ENCODE results near the gene PPM1A.

PPM1A gene

GRCh38 chr14:60214415-60215126 lies 34.5 kb upstream of the PPM1A start:
- TF ChIP-seq CTCF (IDR thresholded peaks at IDR 0.05; ENCODE audit: low read depth, low read length), result no peak
- H3K27me3 ChIP-seq, result no peaks in the 10 kb centered on the region
- H3K4me1 ChIP-seq, result no peaks in the 10 kb centered on the region; the same call in 1 of the 2 replicates
- no peaks in the 10 kb centered on the region for H3K9me3 ChIP-seq
- DNase-seq, result no peak
- no peak overlapping the region for H3K4me3 ChIP-seq (ENCODE audit: low read depth, low read length)
- no peaks in the 10 kb centered on the region for H3K36me3 ChIP-seq

- peak; percentile 15 for DNase-seq
- no peak overlapping the region for H3K4me3 ChIP-seq (ENCODE audit: low read depth, low read length)
- H3K27me3 ChIP-seq, result no peaks in the 10 kb centered on the region
- H3K36me3 ChIP-seq, result no peaks in the 10 kb centered on the region
- H3K9me3 ChIP-seq, result no peaks in the 10 kb centered on the region
- no peak for TF ChIP-seq CTCF (IDR thresholded peaks at IDR 0.05; ENCODE audit: low read depth, low read length)
- H3K4me1 ChIP-seq, result no peaks in the 10 kb centered on the region; the same call in 1 of the 2 replicates
Observed at GRCh38 chr14:60215127-60215444, 33.9 kb upstream of the PPM1A start.

DNA sequence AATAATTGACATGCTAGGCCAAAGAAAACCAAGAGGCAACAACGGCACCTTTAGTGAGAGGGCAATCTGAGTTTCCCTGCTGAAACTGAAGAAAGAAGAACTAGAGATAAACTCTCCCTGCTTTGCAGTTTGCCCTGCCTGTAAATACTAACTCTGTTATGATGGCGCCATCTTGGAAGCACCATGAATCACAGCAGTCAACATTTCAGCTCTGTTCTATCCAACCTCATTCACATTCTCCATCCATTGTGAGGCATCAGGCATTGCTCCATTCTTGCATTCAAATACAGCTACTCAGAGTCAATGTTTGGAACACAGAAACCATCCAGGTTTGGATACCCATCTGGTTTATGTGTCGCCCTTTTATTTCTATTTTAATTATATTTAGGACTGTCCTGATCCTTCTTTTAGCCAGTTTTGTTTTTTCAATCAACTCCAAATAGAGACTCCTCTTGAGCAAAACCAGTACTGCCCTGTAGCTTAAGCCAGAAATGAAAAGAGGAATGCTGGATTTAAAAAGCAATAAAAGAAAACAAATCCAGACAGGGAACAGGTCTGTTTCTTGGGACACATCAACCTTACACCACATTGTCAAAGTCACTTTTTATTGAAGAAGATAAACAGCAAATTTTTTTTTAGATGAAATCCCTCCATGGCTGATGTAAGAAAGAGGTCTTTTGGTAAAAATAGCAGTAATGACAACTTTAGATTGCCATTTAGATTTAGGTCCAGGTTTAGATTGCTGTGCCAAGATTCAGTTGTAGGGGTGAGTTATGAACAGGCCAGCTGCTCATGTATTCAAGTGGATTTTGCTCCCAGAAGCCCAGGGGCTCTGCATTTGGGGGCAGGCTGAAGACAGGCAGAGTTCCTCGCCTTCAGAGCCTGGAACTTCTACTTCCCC lies 33.3 kb upstream of the PPM1A start:
- no peak for DNase-seq
- Histone ChIP-seq H3K36me3 (no peaks in the 10 kb centered on the region), H3K4me1 (no peaks in the 10 kb centered on the region; the same call in 1 of the 2 replicates), H3K4me3 (ENCODE audit: low read depth, low read length) (no peak overlapping the region), H3K9me3 (no peaks in the 10 kb centered on the region), H3K27me3 (no peaks in the 10 kb centered on the region)
- no peak for TF ChIP-seq CTCF (IDR thresholded peaks at IDR 0.05; ENCODE audit: low read depth, low read length)

DNA sequence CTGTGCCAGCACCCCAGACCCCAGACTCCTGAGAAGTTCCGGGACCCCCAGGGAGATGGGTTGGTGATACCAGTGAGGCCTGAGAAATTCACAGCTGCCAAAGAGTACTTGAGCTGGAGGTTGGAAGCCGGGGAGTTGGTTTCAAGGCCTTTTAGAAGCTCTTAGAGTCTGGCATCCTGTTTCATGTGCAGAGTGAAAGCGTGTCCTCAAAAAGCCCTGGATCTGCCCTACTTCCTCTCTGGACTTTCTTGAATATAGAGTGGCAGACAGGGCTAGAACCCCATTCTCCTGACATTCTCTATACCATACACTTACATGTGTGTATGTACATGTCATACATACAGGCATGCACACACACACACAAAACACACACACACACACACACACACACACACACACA lies 31.3 kb upstream of the PPM1A start:
- no peaks in the 10 kb centered on the region for H3K36me3 ChIP-seq
- no peak for TF ChIP-seq CTCF (IDR thresholded peaks at IDR 0.05; ENCODE audit: low read depth, low read length)
- H3K4me1 ChIP-seq, result no peaks in the 10 kb centered on the region; the same call in 1 of the 2 replicates
- no peaks in the 10 kb centered on the region for H3K27me3 ChIP-seq
- no peak for DNase-seq
- H3K9me3 ChIP-seq, result no peaks in the 10 kb centered on the region
- H3K4me3 ChIP-seq (ENCODE audit: low read depth, low read length), result no peak overlapping the region

DNA sequence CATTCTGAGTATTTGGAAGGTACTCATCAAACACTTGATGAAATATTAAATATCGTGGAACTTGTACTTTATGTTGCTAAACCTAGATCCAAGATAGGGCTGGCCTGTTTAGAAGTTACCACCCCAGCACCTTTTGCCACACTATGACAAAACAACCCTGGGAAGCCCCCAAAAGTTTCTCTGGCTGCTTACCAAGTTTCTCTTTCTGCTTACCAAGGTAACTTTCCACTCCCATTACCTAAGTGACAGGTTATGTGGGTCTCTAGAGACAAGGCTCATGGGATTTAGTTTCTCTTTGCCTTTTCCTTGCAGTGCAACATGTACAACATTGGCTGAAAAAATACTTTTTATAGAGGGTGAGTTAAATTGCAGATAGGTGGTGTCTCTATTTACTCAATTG lies 28.9 kb upstream of the PPM1A start:
- DNase-seq, result no peak
- Histone ChIP-seq H3K4me1 (no peaks in the 10 kb centered on the region; the same call in 1 of the 2 replicates), H3K9me3 (no peaks in the 10 kb centered on the region), H3K27me3 (no peaks in the 10 kb centered on the region), H3K4me3 (ENCODE audit: low read depth, low read length) (no peak overlapping the region), H3K36me3 (no peaks in the 10 kb centered on the region)
- TF ChIP-seq CTCF (IDR thresholded peaks at IDR 0.05; ENCODE audit: low read depth, low read length), result no peak

GRCh38 chr14:60220917-60221316 lies 28.1 kb upstream of the PPM1A start:
- no peaks in the 10 kb centered on the region for H3K36me3 ChIP-seq
- H3K9me3 ChIP-seq, result no peaks in the 10 kb centered on the region
- no peaks in the 10 kb centered on the region for H3K4me1 ChIP-seq
- DNase-seq, result no peak
- TF ChIP-seq CTCF (IDR thresholded peaks at IDR 0.05; ENCODE audit: low read depth, low read length), result no peak
- H3K27me3 ChIP-seq, result no peaks in the 10 kb centered on the region
- H3K4me3 ChIP-seq (ENCODE audit: low read depth, low read length), result no peak overlapping the region
